ENCODE results near the gene JAG2.
A peak's percentile ranks its signal among the peaks of the same experiment; 100 is the strongest.

Gene JAG2

DNA sequence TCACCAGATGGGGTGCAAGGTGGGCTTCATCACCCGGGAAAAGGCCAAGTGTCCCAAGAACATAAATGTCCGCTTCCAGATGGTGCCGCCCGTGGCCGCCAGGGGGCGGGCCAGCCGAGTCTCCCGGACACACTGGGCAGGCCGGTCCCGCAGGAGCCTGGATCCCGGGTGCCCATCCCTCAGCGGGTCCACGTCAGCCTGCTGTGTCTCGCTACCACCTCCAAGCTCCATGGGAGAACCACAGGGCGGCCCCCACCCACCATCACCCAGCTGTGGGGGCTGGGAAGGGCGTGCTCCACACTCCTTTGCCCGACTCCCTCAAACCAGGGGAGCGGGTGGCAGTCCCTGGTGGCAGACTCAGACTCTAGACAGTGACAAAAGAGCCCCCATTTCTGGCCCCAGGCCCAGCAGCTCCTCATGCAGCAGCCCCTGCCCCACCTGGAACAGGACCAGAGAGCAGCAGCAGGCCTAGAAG lies 34.5 kb upstream of the JAG2 start:
- peak; percentile 42 for DNase-seq

DNA sequence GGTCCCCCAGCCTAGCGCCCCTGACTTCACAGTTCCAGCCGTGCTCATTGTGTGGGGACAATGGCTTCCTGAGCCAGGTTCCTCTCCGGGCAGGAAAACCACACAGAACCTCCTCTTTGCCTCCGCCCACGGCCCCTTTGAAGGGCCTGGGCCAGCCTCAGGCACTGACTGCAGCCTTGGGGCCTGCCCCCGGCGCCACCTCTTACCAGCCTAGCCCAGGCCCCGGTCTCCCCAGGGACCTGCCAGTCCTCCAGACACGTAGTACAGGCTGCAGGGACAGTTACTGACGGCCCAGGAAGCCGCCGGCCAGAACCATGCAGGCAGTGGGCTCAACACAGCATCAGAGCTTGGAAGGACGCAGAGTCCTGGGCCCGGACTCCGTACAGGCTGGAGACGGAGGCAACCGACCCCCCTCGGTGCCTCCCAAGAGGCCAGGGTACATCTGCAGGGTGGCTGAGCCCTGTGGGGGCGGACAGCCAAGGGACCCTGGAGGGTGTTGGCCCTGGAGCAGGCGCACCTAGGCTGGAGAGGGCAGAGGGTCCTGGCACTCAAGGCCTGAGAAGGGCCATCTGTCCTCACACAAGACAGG lies 33.4 kb upstream of the JAG2 start:
- no peak for DNase-seq

DNA sequence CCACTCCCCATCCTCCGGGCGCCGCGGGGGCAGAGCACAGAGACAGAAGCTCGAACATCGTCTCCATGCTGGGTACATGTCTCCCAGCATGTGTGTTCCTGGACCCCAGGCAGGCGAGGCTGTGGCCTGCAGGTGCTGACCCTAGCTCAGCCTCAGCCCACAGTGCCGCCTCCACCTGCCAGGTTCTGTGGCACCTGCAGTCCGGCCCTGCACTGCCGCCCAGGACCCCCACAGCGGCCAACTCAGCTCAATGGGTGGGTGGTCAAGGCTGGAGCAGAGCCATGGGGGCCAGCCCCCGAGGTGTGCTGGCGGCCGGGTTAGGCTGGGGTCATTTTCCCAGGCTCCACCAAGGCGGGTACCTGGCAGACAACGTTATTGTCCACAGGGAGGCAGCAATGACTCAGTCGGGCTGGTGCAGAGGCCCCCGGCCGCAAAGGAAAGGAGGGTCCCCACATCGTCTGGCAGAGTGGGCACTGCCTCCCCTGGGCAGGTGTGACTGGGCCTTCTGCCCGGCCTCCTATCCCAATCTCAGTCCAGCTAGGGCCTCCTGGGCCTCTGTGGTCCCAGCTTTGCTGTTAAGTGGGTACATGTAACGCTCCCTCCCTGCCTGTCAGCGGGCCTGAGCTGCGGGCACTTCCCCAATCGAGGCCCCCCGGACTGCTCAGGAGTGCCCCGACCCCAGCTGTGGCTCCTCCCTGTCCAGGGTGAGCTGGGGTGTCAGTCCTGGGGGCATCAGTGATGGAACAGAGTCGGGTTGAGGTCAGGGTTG lies 32.8 kb upstream of the JAG2 start:
- DNase-seq: no peak

DNA sequence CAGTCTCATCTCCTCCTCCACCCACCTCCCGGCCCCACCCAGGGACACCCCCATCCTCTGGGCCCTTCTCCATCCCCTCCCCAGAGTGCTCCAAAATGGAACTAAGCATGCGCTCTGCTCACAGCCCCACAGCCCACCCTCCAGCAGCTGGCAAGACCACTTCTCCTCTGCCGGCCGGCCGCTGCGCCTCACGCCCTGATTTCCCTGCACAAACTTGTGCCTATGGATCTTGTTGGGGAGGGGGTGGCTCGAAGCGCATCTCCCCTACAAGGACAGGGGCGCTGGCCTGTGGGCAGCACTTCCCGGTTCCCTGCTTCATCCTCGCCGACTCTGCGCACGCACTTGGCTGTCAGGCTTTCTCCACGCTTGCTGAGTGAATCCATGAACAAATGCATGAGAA lies 32.1 kb upstream of the JAG2 start:
- no peak for DNase-seq

DNA sequence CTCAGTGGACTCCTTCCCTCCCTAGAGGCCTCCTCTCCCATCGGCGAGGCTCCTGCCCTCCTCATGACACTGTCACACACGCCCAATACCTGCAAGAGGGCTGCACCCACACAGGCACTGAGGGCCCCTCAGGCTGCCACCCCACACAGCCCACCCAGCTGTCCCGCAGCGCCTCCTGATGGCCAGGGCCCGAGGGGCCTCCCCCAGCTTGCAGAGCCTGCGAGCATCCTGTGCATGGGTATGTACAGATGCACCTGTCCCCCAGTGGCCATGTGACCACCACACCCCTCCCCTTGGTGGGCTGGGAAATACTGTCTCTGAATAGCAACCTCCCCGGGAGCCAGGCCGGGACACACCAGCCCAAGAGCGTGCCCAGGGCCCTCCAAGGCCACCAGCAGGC lies 31.5 kb upstream of the JAG2 start:
- DNase-seq: no peak

DNA sequence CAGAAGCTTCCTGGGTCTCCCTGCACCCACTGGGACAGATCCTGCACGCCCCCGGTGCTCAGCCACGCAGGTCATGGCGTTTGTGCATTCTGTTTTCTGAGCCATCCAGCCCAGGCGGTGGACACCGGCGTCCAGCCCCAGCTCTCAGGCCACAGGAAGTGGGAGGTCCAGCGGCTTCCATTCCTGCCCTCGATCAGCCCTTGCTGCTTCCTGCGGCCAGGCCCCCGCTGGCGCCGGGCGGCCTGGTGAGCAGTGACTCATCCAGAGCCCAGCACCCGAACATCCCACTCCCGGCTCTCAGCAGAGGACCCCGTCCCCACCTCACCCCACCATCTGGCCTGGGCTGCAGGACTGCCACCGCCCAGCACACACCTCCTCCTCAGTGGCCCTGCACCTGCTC lies 30.5 kb upstream of the JAG2 start:
- DNase-seq: no peak

DNA sequence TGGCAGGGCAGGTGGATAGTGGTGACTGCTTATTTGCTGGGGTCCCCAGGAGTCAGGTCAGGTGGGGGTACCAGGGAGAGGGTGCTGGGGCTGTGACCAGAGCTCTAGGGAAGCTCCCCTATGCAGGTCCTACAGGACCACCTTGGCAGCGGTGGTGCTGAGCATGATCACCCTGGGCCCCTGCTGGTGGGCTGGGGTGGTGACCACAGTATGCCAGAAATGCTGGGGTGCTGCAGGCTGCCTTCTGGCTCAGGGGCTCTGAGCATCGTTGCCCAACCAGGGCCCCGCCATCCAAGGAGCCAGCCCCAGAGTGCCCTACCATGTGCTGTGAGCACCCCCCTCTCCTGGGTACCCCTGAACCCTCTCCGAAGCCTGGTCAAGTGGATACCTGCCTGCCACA lies 30.0 kb upstream of the JAG2 start:
- DNase-seq: no peak

DNA sequence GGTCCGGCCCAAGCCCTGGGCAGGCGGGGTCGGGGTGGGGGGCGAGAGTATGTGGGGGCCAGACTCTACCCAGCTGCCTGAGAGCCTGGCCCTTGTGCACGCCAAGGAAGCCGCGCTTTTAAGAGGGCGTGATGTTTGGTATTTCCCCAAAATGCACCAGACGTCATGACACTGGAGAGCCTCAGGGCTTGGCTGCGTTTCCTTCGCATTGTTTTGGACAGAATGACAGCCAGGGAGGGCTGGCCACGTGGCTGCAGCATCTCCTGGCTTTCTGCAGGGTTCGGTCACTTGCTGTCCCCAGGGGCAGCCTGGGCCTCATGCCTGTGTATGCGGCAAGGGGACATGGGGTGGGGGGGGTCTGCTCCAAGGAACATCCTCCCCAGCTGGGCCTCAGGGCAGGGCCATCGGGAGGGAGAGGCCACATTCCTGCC lies 28.6 kb upstream of the JAG2 start:
- DNase-seq: no peak

DNA sequence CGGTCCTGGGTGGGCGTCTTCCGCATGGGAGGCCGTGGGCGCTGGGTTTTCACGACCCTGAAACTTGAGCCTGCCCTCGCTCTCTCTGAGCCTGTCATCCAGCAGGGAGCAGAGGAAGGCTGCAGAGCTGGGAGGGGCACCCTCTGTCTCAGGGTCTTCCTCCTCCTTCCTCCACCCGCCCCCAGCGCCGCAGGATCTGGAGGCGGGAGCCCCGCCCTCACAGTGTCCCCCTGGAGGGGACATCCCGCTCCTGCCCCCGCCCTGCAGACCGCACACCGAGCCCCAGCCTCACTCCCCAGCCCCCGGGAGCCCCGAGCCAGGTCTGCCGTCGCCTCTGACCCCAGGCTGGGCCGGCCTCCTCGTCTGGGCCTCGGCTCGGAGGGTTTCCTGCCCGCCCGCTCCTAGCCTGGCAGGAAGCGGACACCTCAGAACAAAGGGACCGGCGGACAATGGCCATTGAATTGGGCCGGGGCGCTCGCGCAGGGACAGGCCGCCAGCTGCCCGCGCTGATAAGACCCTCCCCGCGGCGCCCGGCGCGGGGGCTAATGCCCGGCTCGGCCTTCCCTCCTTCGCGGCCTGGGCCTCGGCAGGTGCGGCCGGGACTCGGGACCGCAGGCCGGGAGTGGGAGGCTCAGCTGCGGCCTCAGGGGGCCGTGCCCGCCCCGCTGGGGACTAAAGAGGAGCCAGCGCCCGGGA lies 27.8 kb upstream of the JAG2 start:
- DNase-seq: no peak

DNA sequence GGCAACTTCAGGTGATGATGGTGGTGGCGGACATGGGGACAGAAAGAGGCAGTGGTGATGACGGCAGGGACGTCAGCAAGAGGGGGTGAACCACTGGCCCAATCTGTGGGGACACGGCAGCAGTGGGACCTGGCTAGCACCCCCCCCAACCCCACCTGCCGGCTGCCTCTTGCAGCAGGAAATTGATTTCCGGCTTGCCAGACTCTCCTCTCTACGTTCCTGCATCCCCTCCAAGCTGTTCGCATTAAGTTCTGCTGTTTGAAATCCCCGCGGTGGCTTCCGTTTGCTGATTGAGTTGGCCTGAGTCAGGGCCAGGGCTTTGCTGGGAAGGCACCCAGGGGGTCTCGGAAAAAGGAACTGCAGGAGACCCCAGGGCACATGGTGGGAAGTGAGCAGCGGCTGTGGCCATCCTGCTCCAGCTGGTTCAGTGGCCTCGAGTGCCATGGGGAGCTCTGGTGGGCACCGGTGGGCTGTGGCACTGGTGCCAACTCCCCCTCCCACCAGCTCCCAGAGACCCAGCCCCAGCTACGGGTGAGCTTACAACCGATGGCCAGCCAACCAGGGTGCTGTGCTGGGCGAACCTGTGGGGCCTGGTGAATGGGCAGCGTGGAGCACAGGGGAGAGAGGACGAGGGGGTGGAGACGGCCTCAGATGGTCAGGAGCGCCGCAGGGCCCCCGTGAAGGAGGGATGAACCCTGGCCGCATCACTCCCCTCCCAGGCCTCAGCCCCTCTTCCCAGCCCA lies 27.1 kb upstream of the JAG2 start:
- no peak for DNase-seq

DNA sequence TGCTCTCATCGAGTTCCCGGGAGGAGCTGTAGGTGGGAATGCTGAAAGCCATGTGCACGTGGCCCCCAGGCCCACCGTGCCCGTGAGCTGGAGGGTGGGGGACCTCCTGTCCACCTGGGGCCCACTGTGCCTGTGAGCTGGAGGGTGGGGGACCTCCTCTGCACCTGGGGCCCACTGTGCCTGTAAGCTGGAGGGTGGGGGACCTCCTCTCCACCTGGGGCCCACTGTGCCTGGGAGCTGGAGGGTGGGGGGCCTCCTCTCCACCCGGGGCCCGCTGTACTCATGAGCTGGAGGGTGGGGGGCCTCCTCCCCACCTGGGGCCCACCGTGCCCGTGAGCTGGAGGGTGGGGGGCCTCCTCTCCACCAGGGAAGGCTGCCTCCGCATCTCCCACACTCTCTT lies 26.5 kb upstream of the JAG2 start:
- no peak for DNase-seq

DNA sequence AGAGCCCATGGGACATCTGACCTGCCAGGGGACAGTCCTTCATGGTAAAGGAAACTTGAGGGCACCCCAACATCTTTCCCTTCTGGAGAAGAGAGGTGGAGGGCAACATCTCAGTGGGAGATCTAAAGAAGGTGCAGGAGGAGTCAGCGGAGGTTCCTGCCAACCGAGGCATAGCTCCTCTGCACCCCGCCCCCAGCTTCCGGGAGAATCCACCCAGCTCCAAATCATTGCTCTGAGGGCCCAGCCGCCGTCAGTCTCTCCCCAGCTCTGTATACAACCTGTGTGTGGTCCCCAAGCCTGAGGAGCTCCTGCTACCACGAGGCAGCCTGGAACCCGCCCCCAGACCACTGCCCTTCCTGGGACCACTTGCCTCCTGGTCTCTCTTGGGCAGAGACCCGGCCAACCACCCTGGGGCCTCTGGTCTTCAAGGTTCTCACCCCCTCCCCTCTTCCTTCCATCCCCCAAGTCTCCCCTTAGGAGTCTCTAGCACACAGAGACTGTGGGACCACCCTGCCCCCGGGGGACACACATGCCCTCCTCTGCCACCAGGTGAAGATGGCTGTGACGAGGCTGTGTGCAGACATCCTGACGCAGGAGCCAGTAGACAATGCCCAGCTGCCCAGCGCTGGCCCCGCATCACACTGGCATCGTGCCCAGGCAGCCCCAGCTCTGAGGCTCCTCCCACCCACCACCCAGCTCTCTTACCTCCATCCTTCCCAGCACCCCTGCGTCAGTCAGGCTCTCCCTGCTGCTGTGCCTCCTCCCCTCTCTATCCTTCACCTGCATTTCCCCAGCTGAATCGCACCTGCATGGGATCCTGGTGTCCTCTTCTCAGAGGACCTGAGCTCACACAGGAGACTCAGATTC lies 25.6 kb upstream of the JAG2 start:
- no peak for DNase-seq

DNA sequence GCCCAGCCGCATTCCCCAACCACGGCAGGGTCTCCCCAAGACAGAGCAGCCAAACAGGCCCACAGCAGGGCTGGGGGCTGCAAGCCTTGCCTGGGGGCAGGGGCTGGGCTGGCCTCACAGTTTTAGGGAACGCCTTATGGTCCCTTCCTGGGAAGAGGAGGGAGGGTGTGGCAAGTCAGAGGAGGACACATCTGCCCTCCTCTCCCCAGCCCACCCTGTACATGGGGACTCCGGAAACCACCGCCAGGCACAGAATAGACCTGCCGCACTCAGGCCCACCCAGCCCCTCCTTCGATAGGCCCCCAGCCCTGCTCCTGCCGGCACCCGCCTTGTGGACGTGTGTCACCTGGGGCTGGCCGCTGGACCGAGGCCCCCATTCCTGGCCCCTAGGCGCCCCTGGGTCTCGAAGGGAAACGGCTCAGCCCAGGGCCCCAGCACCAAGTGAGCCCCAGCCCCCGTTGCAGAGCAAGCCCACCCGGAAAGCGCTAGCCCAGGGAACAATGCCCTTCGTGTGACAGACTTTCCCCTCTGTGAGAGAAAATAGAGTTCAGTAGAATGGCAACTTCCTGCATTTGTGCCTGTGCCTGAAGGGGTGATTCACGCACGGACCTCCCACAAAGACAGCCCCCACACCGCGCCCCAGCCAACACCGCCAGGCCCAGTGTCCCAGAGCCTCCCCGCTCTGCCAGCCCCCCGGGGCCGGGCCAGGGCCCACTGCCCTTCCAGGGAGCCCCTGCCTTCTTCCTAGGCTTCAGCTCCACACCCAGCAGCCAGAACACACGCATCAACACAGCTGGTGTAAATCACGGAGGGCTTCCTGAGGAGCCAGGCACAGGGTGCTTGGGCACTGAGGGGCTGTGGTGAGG lies 24.5 kb upstream of the JAG2 start:
- DNase-seq: no peak

DNA sequence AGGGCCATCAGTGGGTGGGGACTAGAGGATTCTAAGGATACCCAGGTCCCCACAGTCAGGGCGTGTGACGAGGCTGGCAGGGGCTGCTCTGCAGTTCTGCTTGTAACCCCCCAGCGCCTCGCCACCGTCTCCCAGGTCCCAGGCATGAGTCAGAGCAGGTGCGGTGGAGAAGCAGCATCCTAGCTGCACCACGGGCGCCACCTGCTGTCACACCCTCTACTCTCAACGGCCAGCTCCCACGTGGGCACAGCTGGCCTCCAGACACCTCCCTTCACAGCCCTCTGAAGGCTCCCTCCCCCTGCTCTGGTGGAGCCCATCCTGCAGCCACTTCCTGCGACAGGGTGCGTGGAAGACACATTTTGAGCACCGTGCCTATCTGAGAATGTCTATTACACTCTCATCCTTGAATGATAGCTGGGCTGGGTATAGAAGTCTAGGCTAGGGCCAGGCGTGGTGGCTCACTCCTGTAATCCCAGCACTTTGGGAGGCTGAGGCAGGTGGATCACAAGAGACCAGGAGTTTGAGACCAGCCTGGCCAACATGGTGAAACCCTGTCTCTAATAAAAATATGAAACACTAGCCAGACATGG lies 19.5 kb upstream of the JAG2 start:
- DNase-seq: no peak

DNA sequence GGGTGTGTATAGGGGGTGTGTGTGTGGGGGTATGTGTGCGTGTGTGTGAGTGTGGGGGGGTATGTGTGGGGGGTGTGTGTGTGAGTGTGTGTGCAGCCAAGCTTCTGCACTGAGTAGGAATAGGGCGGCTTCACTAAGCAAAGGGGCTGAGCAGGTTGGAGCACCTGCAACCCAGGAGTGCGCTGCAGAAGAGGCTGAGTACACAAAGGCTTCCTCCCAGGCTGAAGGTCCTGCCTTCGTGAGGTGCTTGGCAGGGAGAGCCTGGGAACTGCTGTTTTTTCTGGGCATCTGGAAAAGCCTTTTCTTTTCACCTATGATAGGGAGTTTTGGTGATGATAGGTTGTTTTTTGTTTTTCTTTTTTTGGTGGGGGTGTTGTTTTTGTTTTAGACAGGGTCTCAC lies 18.5 kb upstream of the JAG2 start:
- DNase-seq: no peak

DNA sequence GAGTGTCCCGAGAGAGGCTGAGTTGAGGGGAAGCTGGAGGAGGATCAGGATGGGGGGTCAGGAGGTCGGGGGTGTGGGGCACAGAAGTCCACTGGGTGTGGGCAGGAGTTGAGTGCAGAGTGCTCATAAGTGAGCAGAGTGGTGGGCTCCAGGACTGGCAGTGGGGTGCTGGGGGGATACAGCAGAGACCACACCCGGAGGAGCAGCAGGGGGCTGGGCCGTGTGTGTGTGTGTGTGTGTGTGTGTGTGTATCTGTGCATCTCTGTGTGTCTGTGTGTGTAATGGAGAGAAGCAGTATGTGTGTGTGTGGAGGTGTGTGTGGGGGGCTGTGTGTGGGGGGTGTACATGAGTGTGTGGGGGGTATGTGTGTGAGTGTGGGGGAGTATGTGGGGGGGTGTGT lies 17.4 kb upstream of the JAG2 start:
- DNase-seq: no peak

DNA sequence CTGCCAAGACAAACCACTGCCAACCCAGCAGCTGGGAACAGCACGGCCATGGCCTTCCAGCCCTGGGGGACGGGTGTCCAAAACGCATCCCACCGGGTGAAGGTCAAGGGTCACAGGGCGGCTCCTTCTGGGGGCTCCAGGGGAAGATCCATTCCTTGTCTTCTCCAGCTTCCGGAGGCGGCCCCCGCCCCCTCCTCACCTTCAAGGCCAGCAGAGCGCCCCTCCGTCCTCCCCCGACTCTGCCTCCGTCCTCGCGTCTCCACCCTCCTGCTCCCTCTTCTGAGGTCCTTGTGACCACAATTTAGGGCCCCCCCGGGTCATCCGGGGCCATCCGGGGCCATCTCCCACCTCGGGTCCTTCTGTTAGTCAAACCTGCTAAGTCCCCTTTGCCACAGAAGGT lies 16.4 kb upstream of the JAG2 start:
- DNase-seq: no peak

DNA sequence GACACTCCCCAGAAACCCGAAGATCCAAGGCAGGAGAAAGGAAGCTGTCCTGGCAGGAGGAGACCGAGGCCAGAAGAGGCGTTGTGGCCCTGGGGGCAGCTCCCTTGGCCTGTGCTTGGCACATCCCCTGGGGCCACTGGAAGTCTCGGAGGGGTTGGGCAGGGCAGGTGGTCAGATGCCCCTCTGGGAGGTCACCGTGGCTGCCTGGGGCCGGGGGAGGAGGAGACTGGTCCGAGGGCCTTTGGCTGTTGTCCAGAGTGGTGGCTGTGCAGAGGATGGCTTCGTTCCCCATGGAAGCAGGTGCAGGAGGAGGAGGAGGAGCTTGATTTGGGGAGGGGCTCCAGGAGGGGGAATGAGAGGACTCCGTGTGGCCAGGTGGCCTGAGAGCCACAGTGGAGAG lies 15.9 kb upstream of the JAG2 start:
- DNase-seq: no peak

DNA sequence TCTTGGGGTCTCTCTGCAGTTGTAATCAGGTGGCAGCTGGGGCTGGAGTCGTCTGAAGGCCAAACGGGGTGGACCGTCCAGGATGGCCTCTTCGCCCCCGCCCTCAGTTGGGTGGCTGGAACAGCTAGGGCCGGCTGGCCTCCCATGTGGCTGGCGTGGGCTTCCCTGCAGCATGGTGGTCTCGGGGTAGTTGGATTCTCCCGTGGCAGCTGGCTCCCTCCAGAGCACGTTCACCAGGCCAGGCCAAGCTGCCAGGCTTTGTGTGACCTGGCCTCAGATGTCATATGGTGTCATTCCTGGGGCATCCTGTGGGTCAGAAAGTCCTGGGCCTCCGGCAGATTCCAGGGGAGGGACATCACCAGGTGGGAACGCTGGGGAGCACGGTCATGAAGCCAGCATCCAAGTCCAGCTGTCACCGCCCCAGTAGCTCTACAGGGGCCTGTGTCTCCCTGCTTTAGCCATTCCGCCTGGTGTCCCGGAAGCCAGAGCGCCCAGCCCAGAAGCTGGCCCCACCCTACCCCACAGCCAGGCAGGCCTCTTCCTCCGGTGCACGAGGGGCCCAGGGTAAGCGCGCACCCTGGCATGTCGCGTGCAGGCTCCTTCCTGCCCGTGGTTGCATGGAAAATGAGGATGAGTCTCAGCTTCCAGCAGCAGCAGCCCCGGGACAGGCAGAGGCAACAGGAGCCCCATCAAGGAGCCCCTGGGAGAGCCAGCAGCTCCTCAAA lies 13.9 kb upstream of the JAG2 start:
- DNase-seq: no peak

DNA sequence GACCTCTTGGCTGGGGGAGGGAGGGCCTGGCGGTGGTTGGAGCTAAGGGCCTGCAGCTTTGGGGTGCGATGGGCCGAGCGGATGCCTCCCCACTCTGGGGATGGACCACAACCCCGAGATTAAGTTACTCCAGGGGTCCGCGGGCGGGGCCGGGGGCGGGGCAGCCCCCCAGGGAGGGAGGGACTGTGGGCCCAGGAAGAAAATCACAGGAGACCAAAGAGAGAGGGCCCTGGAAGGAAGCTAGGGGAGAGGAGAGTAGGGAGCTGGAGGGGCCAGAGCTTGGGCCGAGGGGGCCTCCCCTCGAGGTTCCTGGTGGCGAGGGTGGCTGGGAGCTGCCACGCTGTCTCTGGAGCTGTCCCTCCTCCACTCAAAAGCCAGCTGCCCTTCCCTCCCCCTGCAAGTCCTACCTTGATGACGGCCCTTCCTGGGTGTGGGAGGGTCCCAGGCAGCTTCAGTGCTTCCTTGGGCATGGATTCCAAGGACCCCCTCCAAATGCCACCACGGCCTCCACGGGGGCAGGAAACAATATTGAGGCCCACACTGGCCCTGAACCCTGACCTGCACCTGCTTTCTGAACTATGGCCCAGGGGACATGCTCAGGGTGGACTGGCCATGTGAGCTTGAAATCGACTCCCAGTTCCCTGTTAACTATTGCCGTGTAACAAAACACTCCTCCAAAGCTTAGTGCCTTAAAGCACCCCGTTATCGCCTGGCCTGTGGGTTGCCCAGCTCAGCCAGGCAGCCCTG lies 13.1 kb upstream of the JAG2 start:
- DNase-seq: no peak
